Parietal lobe (tissue), 2 donors: ENCODE results near the gene ASNS. TPM values are rescaled to one million over a fixed set of nuclear protein-coding genes. Genes with fewer than 3 reads are reported as not detected.

Experiments
- small RNA-seq: library from RNA; depleted of rRNA; stranded (forward); fragments of <200 nt; gene quantifications from one replicate; pipeline ENCODE3, GENCODE V24; 2014; ENCODE audit warnings: low replicate concordance
- total RNA-seq: library from RNA; depleted of rRNA; stranded (reverse); fragments of >200 nt; gene quantifications from one replicate; pipeline ENCODE4 v1.2.3, GENCODE V29; 2014

Gene ASNS, protein sequence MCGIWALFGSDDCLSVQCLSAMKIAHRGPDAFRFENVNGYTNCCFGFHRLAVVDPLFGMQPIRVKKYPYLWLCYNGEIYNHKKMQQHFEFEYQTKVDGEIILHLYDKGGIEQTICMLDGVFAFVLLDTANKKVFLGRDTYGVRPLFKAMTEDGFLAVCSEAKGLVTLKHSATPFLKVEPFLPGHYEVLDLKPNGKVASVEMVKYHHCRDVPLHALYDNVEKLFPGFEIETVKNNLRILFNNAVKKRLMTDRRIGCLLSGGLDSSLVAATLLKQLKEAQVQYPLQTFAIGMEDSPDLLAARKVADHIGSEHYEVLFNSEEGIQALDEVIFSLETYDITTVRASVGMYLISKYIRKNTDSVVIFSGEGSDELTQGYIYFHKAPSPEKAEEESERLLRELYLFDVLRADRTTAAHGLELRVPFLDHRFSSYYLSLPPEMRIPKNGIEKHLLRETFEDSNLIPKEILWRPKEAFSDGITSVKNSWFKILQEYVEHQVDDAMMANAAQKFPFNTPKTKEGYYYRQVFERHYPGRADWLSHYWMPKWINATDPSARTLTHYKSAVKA
- 69.2 TPM for total RNA-seq

DNA sequence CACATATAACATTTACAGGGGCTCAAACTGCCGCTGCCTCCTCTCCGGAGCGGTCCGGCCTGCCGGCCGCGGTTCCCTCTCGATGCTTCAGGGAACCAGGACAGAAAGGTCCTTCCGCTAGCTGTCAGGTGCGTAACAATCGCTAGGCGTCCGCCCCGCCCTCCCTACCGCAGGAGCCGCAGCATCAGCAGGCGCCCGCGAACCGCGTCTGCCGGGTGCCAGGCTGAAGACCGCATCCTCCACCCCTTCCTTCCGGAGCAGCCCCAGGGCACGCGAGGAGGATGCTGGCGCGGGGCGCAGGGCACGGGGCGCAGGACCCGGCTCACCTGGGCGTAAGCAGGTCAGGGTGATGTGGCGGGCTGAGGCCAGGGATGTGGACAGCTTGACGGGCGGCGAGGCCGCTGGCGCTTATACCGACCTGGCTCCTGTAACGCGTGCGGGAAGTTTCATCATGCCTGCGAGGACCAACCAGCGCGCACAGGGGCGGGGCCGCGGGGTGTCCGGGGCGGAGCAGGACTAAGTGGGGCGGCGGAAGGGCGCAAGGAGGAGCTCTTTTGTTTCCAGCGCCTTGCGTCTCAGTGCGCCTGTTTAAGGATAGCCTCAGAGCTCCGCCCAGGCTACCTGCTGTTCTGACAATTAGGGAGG is at the start of gene ASNS:
TSS of gene ASNS (minus strand) at position 384 of the 645 bp plus-strand sequence. CDS start 3,252 bp downstream, outside the sequence.

Small RNA genes within 50 kb of the gene (small RNA-seq; reads per million reads assigned to genes)
- gene AC005326.1 (not detected), gene AC079781.2 (not detected), gene SNRPCP9 (not detected)

Other genes starting within 250 kb of the ASNS start
- gene TAC1, start 140.3 kb downstream of the ASNS start, total RNA-seq: 7.8 TPM
- gene OCM2, start 117.8 kb upstream of the ASNS start, total RNA-seq: not detected
- gene LMTK2, start 234.5 kb upstream of the ASNS start, total RNA-seq: 45.4 TPM